K562 (cell line): Measurements from ENCODE around the gene SLC22A23. TPM values are rescaled to one million over a fixed set of nuclear protein-coding genes. Genes with fewer than 3 reads are reported as not detected.

Experiments used
- COPS2 ChIP-seq: fragments of 450-650 bp; conservative IDR thresholded peaks from 2 replicates; pipeline ENCODE4 v1.6.1; 2016; ENCODE audit warnings: mild to moderate bottlenecking, moderate library complexity
- FOXK2 ChIP-seq, 2 experiments: fragments of 450-650 bp; IDR thresholded peaks in 1 of 2; conservative IDR thresholded peaks in 1 of 2; 2 replicates each; pipeline ENCODE4 v1.6.1; 2016; ENCODE audit warnings: low read depth in 2 of 2, mild to moderate bottlenecking in 1 of 2
- HDAC6 ChIP-seq: IDR thresholded peaks from 2 replicates; pipeline ENCODE4 v1.6.1; 2012; ENCODE audit warnings: low read depth, mild to moderate bottlenecking, control low read depth, inconsistent platforms, low read length, moderate library complexity
- HIVEP1 ChIP-seq: fragments of 250-450 bp; sonication (Bioruptor Pico); IDR thresholded peaks from 2 replicates; pipeline ENCODE4 v1.4.0; 2020; ENCODE audit warnings: mild to moderate bottlenecking
- L3MBTL2 ChIP-seq: fragments of 450-650 bp; IDR thresholded peaks from 2 replicates; pipeline ENCODE4 v1.6.1; 2016; ENCODE audit warnings: mild to moderate bottlenecking, moderate library complexity
- MTA3 ChIP-seq: fragments of 450-650 bp; formaldehyde crosslinking; IDR thresholded peaks from 2 replicates; pipeline ENCODE4 v1.6.1; 2017; ENCODE audit warnings: mild to moderate bottlenecking, borderline replicate concordance
- POLR2AphosphoS2 ChIP-seq: IDR thresholded peaks from 2 replicates; pipeline ENCODE4 v1.6.1; 2012; ENCODE audit warnings: low read length, improper control_type of control experiment
- POLR3G ChIP-seq: IDR thresholded peaks from 2 replicates; pipeline ENCODE4 v1.6.1; 2011; ENCODE audit not compliant: insufficient read length, insufficient replicate concordance; ENCODE audit errors: extremely low read depth
- PRPF4 ChIP-seq: fragments of 200-400 bp; formaldehyde crosslinking; IDR thresholded peaks from one replicate; pipeline ENCODE4 v1.6.1; 2017; ENCODE audit warnings: low read length, low read depth, mild to moderate bottlenecking; ENCODE audit not compliant: insufficient read depth, poor library complexity, severe bottlenecking
- RHOXF2B ChIP-seq: fragments of 250-450 bp; sonication (Bioruptor Pico); conservative IDR thresholded peaks from 2 replicates; pipeline ENCODE4 v1.5.1; 2021
- SAFB2 ChIP-seq: fragments of 200-400 bp; formaldehyde crosslinking; IDR thresholded peaks from 2 replicates; pipeline ENCODE4 v1.6.1; 2018; ENCODE audit warnings: borderline replicate concordance, low read length, low read depth, moderate library complexity; ENCODE audit not compliant: severe bottlenecking
- TAF15 ChIP-seq: fragments of 200-400 bp; formaldehyde crosslinking; IDR thresholded peaks from 2 replicates; pipeline ENCODE4 v1.6.1; 2017; ENCODE audit warnings: mild to moderate bottlenecking, low read depth, low read length, moderate library complexity
- TAF7 ChIP-seq: fragments of 450-650 bp; IDR thresholded peaks from 2 replicates; pipeline ENCODE4 v1.6.1; 2016; ENCODE audit warnings: missing genetic modification characterization, missing compliant biosample characterization
- TBL1XR1 ChIP-seq, 2 experiments: IDR thresholded peaks; 2 replicates each; pipeline ENCODE4 v1.6.1; 2012; ENCODE audit warnings: improper control_type of control experiment in 2 of 2, low read length in 2 of 2, mild to moderate bottlenecking in 1 of 2
- TBP ChIP-seq: optimal IDR thresholded peaks from 2 replicates; pipeline ENCODE3; 2011; ENCODE audit warnings: low read depth, low read length, improper control_type of control experiment
- ZBTB1 ChIP-seq: sonication (generic); formaldehyde crosslinking; IDR thresholded peaks from 2 replicates; pipeline ENCODE4 v1.8.1; 2023; ENCODE audit warnings: missing genetic modification reagents, low read depth, mild to moderate bottlenecking, borderline replicate concordance
- ZNF184 ChIP-seq: sonication (generic); formaldehyde crosslinking; IDR thresholded peaks from 2 replicates; pipeline ENCODE4 v1.5.0; 2020; ENCODE audit warnings: missing genetic modification reagents
- ZNF224 ChIP-seq: sonication (generic); formaldehyde crosslinking; IDR thresholded peaks from 2 replicates; pipeline ENCODE4 v1.8.0; 2022; ENCODE audit warnings: mild to moderate bottlenecking, missing genetic modification reagents
- ZNF57 ChIP-seq: fragments of 450-650 bp; formaldehyde crosslinking; IDR thresholded peaks from 2 replicates; pipeline ENCODE4 v1.4.0; 2020; ENCODE audit warnings: mild to moderate bottlenecking, moderate library complexity
- ZNF764 ChIP-seq: fragments of 250-450 bp; sonication (Bioruptor Pico); IDR thresholded peaks from 2 replicates; pipeline ENCODE4 v1.4.0; 2020; ENCODE audit warnings: low read depth, mild to moderate bottlenecking, moderate library complexity
- ZSCAN29 ChIP-seq: fragments of 450-650 bp; IDR thresholded peaks from 2 replicates; pipeline ENCODE4 v1.6.1; 2017
- polyA plus RNA-seq, 8 experiments: library from polyadenylated mRNA; depleted of rRNA in 4 of 8; stranded (reverse) in 5 of 8; unstranded in 3 of 8; fragments of >200 nt; fragmentation: Nextera tagmentation in 2 of 8; fragmentation: Illumina TruSeq in 1 of 8; extraction: Ambion mirVana in 2 of 8; extraction: Trizol in 1 of 8; gene quantifications; 2 replicates each; pipeline versions ENCODE4 v1.2.1 to v1.2.3, GENCODE V29; 2011 to 2014; ENCODE audit warnings: inconsistent platforms in 1 of 8, missing spikeins in 1 of 8
- total RNA-seq, 7 experiments: library from RNA; depleted of rRNA in 6 of 7; stranded (reverse); fragments of >200 nt in 6 of 7; fragmentation: Illumina TruSeq in 2 of 7; extraction: Trizol in 2 of 7; gene quantifications; 2 replicates each; pipeline versions ENCODE4 v1.2.1 to v1.2.3, GENCODE V29; 2011 to 2021; ENCODE audit warnings: low replicate concordance in 1 of 7
- TF ChIP-seq, protein P1 (sequence below), 3 experiments: fragments of 200-800 bp in 1 of 3; fragments of 250-450 bp in 1 of 3; fragments of 450-650 bp in 1 of 3; sonication (Bioruptor Pico) in 1 of 3; sonication (Bioruptor generic) in 1 of 3; formaldehyde crosslinking in 1 of 3; IDR thresholded peaks; 2 replicates each; pipeline versions ENCODE4 v1.6.1 to v1.8.0; 2016 to 2022; ENCODE audit warnings: mild to moderate bottlenecking in 2 of 3, missing genetic modification characterization in 2 of 3, missing compliant biosample characterization in 1 of 3, moderate library complexity in 1 of 3
- TF ChIP-seq, protein P2 (sequence below): fragments of 450-650 bp; IDR thresholded peaks from 2 replicates; pipeline ENCODE4 v1.6.1; 2017; ENCODE audit warnings: antibody characterized with exemption

The SLC22A23 gene
- total and polyA plus RNA-seq, 9 of the 15 experiments (the other 6 are each of a cell fraction or from before 2014, with no cell fraction given): 0.30 to 8.7 (median 2.5) TPM

DNA sequence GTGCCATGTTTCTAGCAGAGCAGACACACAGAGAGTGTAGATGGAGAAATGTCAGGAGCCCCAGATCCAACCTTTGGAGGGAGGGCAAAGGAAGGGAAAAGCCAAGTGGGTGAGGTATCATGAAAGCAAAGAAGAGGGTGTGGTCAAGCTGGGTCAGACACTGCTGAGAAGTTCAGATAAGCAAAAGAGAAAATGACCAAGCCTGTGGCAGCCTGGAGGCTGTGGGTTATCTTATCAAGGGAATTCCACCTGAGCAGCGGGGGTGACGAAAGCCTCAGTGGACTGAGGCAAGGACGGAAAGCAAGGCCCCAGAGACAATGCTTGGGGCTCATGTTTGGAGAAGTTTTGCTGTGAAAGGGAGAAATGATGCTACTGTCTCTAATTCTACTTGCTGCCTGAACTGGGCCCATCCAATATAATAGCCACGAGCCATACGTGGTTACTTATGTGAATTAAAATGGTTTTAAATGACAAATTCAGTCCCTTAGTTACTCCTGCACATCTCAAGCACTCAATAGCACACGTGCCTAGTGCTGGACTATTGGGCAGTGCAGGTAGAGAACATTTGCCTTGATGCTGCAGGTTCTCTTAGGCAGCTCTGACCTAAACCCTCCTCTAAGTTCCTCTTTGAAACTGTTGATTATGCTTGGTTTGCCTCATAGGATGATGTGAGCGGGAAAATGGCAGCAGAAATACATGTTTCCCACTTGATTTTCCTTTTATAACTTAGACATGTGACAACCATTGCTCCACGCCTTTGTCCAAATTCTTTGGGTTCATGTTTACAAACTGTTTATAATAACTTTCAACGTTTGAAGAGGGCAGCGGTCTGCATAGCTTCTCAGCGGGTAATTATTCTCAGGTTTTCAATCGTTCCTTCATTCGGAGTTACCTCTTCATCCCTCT is 63.7 kb downstream of the SLC22A23 start (continued):
- TF ChIP-seq, protein P1, sequence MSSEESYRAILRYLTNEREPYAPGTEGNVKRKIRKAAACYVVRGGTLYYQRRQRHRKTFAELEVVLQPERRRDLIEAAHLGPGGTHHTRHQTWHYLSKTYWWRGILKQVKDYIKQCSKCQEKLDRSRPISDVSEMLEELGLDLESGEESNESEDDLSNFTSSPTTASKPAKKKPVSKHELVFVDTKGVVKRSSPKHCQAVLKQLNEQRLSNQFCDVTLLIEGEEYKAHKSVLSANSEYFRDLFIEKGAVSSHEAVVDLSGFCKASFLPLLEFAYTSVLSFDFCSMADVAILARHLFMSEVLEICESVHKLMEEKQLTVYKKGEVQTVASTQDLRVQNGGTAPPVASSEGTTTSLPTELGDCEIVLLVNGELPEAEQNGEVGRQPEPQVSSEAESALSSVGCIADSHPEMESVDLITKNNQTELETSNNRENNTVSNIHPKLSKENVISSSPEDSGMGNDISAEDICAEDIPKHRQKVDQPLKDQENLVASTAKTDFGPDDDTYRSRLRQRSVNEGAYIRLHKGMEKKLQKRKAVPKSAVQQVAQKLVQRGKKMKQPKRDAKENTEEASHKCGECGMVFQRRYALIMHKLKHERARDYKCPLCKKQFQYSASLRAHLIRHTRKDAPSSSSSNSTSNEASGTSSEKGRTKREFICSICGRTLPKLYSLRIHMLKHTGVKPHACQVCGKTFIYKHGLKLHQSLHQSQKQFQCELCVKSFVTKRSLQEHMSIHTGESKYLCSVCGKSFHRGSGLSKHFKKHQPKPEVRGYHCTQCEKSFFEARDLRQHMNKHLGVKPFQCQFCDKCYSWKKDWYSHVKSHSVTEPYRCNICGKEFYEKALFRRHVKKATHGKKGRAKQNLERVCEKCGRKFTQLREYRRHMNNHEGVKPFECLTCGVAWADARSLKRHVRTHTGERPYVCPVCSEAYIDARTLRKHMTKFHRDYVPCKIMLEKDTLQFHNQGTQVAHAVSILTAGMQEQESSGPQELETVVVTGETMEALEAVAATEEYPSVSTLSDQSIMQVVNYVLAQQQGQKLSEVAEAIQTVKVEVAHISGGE (CRISPR knock-in tag; IDR thresholded peaks at IDR 0.05): peak in 2 of 3 experiments; percentile 20 to 86; a peak in 3 of 6 replicates
- TF ChIP-seq TBP: no peak
- no peak for TF ChIP-seq ZNF57
- TF ChIP-seq PRPF4: no peak
- TF ChIP-seq MTA3: peak; percentile 94
- no peak for TF ChIP-seq TAF15
- peak; percentile 97 to 99 for TF ChIP-seq TBL1XR1 (IDR thresholded peaks at IDR 0.05; ENCODE audit: low read length in 2 of 2)
- no peak for TF ChIP-seq RHOXF2B (CRISPR knock-in tag)
- no peak for TF ChIP-seq ZBTB1 (CRISPR knock-in tag)
- no peak for TF ChIP-seq TAF7 (tag)
- 0 out of 2 replicates have a peak, but pooled peaks have one; percentile 59 for TF ChIP-seq HIVEP1 (CRISPR knock-in tag)
- no peak for TF ChIP-seq POLR3G
- TF ChIP-seq COPS2: no peak
- TF ChIP-seq, protein P2, sequence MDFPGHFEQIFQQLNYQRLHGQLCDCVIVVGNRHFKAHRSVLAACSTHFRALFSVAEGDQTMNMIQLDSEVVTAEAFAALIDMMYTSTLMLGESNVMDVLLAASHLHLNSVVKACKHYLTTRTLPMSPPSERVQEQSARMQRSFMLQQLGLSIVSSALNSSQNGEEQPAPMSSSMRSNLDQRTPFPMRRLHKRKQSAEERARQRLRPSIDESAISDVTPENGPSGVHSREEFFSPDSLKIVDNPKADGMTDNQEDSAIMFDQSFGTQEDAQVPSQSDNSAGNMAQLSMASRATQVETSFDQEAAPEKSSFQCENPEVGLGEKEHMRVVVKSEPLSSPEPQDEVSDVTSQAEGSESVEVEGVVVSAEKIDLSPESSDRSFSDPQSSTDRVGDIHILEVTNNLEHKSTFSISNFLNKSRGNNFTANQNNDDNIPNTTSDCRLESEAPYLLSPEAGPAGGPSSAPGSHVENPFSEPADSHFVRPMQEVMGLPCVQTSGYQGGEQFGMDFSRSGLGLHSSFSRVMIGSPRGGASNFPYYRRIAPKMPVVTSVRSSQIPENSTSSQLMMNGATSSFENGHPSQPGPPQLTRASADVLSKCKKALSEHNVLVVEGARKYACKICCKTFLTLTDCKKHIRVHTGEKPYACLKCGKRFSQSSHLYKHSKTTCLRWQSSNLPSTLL: no peak
- no peak for TF ChIP-seq SAFB2
- TF ChIP-seq HDAC6: no peak
- no peak for TF ChIP-seq ZNF184
- TF ChIP-seq FOXK2 (conservative IDR thresholded peaks at IDR 0.05 in 1 of 2, IDR thresholded peaks at IDR 0.05 in 1 of 2; ENCODE audit: low read depth in 2 of 2): peak in 1 of 2 experiments; percentile 74; a peak in 3 of 4 replicates
- no peak for TF ChIP-seq POLR2AphosphoS2
- peak; percentile 16; the same call in 1 of the 2 replicates for TF ChIP-seq ZSCAN29
- no peak for TF ChIP-seq ZNF764 (CRISPR knock-in tag)
- TF ChIP-seq L3MBTL2: peak; percentile 96
- TF ChIP-seq ZNF224: no peak
